OCI-LY3 (cell line): ENCODE results near the gene TMEM130.

ENCODE experiments used
- EZH2phosphoT487 ChIP-seq: fragments of 200-600 bp; shearing (Covaris generic); IDR thresholded peaks from 2 replicates; pipeline ENCODE4 v1.6.1; 2018; ENCODE audit warnings: antibody characterized with exemption, mixed run types, low read depth
- TF ChIP-seq, protein P1 (sequence below): fragments of 200-600, 300-600 bp; sonication (generic); IDR thresholded peaks from 2 replicates; pipeline ENCODE4 v1.5.1; 2014; ENCODE audit warnings: antibody characterized with exemption, low read length, low read depth

DNA sequence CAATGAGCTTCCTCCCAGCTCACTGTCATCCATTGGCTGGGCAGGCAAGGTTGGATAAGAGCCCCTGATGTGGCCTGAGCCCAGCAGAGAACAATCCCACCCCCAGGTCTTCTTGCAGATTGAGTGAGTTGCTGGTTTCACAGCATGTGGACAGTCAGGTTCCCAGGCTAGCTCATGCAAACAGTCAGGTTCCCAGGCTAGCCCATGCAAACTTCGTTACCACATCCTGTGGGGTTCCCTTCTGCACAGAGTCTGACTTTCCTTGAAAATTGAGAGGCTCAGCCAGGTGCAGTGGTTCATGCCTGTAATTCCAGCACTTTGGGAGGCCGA is 67.1 kb downstream of the TMEM130 start:
- TF ChIP-seq, protein P1, sequence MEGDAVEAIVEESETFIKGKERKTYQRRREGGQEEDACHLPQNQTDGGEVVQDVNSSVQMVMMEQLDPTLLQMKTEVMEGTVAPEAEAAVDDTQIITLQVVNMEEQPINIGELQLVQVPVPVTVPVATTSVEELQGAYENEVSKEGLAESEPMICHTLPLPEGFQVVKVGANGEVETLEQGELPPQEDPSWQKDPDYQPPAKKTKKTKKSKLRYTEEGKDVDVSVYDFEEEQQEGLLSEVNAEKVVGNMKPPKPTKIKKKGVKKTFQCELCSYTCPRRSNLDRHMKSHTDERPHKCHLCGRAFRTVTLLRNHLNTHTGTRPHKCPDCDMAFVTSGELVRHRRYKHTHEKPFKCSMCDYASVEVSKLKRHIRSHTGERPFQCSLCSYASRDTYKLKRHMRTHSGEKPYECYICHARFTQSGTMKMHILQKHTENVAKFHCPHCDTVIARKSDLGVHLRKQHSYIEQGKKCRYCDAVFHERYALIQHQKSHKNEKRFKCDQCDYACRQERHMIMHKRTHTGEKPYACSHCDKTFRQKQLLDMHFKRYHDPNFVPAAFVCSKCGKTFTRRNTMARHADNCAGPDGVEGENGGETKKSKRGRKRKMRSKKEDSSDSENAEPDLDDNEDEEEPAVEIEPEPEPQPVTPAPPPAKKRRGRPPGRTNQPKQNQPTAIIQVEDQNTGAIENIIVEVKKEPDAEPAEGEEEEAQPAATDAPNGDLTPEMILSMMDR: no peak
- TF ChIP-seq EZH2phosphoT487: no peak
